AG10803 (cell line): ENCODE data around the gene SIKE1.

Experiments used
- DNase-seq: peaks from one replicate; pipeline ENCODE4 v3.0.0; 2010; ENCODE audit warnings: low read depth
- H3K4me3 ChIP-seq: 2 replicates; pipeline ENCODE4 v1.5.1; 2011; ENCODE audit warnings: mild to moderate bottlenecking, low read length, control low read depth
- CTCF ChIP-seq: conservative IDR thresholded peaks from 2 replicates; pipeline ENCODE4 v1.5.1; 2011; ENCODE audit warnings: mild to moderate bottlenecking, low read length, control low read depth, inconsistent platforms

The SIKE1 gene

DNA sequence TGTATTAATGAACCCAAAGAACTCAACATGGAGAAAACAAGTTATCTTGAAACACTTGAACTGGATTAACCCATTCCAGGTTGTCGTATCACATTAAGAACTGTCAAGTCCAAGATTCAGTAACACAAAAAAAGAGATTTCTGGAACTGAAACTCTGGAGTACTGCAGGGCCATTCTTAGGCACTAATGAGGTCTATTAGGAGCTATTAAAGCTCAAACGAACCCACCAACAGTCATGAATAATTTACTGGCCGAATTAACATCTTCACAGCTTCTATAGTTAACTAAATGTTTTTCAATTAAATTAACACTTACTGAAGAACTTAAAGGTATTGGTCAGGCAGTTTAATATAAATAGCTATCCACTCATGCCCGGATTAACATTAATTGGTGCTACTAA, 27.3 kb downstream of the SIKE1 start:
- no peak overlapping the region for H3K4me3 ChIP-seq
- no peak for DNase-seq
- TF ChIP-seq CTCF, result no peak

DNA sequence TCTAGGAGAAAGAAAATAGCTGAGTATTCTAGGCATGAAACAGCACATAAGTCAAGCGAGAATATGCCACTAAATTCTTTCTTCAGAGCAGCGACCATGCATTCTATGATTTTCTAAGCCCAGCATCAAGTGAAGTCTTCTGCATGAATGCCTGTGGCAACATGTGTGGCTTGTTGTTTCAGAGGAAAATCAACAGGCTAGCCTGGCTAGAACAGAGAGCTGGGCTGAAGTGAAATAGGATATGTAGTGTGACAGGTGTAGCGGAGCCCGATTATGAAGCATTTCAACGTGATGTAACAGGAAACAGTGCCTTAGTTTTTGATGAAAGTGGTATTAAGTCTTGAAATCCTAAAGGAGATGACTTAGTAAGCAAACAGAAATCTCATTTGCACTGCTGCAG, 29.7 kb downstream of the SIKE1 start:
- no peak for DNase-seq
- H3K4me3 ChIP-seq, result no peak overlapping the region
- no peak for TF ChIP-seq CTCF

DNA sequence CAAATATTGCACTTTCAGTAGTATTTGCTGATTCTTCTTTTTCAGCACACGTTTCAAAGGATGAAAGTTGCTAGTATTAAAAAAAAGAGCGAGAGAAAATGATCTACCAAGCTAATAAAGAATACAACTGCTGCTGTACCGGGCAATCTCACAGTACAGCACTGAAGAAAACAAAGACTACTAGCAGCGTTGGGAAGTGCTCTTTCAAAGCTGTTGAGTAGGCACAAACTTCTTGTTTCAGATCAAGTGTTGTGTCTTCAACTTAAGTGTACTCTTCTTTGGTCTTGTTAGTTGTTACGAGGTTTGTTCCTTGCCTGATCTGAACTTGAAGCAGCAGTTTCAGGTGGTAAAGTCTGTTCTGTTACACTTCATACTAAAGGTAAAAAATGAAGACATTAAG, 30.6 kb downstream of the SIKE1 start:
- DNase-seq, result no peak
- TF ChIP-seq CTCF, result no peak
- H3K4me3 ChIP-seq, result no peak overlapping the region

DNA sequence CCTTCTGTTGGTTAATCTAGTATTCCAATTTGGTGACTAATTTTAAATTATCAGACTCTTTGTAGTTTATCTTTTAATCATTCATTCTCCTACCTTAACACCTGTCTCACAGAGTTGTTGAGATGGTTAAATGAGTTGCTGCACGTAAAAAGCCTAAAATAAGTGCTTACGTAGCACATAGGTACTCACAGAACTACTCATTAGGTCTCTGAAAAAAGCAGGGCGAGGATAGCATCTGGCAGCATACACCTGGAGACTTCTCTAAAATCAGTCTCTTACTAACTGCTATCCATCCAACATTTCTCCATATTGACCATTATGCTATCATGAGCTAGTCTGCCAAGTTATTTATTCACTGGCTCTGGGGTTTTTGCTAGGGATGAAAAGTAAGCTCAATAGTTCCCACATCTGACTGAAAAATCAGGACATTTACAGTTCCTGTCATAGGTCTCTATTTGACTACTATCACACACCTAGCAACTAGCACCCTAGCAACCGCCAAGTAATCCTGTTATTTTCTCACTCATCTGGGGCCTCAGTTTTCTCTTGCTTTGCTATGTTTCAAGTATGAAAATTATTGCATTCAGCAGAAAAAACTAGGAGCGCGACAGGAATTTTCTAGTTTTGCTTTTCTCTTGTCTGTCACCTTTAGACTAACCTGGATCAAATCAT, 33.9 kb downstream of the SIKE1 start:
- TF ChIP-seq CTCF, result no peak
- H3K4me3 ChIP-seq, result no peak overlapping the region
- DNase-seq, result no peak

DNA sequence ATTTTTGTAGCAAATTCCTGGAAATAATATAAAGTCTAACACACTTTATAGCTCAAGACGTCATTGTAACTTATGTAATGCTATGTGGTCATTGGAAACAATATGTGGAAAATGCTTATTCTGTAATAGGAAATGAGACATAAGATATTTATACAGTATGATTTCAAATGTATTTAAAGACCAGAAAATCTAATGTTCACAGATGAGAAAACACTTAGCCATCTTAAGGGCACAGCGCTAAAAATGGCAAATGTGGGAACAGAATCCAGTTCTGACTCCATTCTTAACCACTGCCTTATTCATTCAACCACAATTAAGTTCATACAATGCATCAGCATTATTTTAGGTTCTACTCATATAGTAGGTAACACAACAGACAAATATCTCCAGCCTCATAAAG, 35.2 kb downstream of the SIKE1 start:
- TF ChIP-seq CTCF, result no peak
- H3K4me3 ChIP-seq, result no peak overlapping the region
- peak; percentile 23 for DNase-seq

DNA sequence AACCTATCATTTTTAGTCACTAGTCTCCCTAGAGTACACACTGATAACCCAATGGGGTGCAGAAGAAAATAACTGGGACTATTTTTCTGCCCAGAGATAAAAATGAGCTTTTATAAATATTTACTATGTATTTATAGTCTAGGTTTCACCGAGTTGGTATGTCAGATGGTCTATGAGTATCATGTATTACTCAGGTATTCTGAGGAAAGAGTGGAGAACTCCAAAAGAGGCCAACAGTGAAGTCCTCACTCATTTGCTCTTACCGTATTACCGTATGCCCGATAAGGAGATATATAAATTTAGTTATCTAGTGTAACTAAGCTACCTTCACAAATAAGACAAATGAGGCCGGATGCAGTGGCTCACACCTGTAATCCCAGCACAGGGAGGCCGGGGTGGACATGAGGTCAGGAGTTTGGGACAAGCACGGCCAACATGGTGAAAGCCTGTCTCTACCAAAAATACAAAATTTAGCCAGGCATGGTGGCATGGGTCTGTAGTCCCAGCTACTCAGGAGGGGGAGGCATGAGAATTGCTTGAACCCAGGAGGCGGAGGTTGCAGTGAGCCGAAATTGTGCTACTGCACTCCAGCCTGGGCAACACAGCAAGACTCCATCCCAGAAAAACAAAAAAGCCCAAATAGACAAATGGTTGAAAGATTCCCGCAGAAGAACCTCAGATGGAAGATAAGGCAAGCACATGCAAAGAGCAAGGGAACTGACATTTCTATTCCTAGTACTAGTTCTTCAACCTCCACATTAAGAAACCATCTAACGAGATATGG, 38.3 kb downstream of the SIKE1 start:
- H3K4me3 ChIP-seq, result no peak overlapping the region
- no peak for TF ChIP-seq CTCF
- DNase-seq, result no peak

DNA sequence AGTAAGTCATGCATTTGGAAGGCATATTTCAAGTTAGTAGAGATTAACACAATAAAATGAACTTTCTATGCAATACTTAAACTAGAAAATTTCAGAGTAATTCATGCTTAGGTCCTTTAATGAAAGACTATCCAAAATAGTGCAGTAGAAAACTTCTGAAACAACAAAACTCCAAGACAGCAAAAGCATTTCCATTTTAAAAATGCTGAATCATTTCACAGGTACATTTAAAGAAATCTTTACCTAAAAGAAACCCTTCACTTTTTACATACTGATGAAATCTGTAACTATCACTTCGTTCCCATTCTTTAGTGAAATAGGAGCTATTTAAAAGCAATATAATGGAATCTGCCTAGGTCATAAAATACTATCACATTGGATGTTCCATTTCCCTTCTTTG, 40.2 kb downstream of the SIKE1 start:
- H3K4me3 ChIP-seq, result no peak overlapping the region
- DNase-seq, result no peak
- no peak for TF ChIP-seq CTCF
